ENCODE measurements around the gene RNF149. TPM values are rescaled to one million over a fixed set of nuclear protein-coding genes. Genes with fewer than 3 reads are reported as not detected.

The RNF149 gene
- total RNA-seq, 1 donor from 2014 or later = 89.4 TPM

GRCh38 chr2:101263377-101263800 lies 45.1 kb downstream of the RNF149 start:
- H3K36me3 ChIP-seq = peaks cover 0 to 75% of the 10 kb centered on the region in 2 donors
- DNase-seq (ENCODE audit: extremely low spot score in 2 of 2) = no peak
- no peak overlapping the region for H3K4me3 ChIP-seq
- no peak for TF ChIP-seq POLR2A (IDR thresholded peaks at IDR 0.05)
- no peak for TF ChIP-seq POLR2AphosphoS5 (IDR thresholded peaks at IDR 0.05; ENCODE audit: insufficient read depth in 1 of 2, low read depth in 1 of 2)
- no peaks in the 10 kb centered on the region for H3K9me3 ChIP-seq
- H3K27me3 ChIP-seq = no peaks in the 10 kb centered on the region
- no peak overlapping the region for H3K27ac ChIP-seq
- intact Hi-C loops (cut with DNase I) = no loop called here
- no peaks in the 10 kb centered on the region for H3K4me1 ChIP-seq

- TF ChIP-seq CTCF (IDR thresholded peaks at IDR 0.05) = no peak
- no peak for TF ChIP-seq POLR2A (IDR thresholded peaks at IDR 0.05)
- no peak for TF ChIP-seq POLR2AphosphoS5 (IDR thresholded peaks at IDR 0.05; ENCODE audit: insufficient read depth in 1 of 2, low read depth in 1 of 2)
- H3K27me3 ChIP-seq = no peaks in the 10 kb centered on the region
- no peak overlapping the region for H3K27ac ChIP-seq
- intact Hi-C loops (cut with DNase I) = no loop called here
- H3K9me3 ChIP-seq = no peaks in the 10 kb centered on the region
- H3K4me3 ChIP-seq = no peak overlapping the region
- DNase-seq (ENCODE audit: extremely low spot score in 2 of 2) = no peak
- peaks cover 0 to 62% of the 10 kb centered on the region in 2 donors for H3K36me3 ChIP-seq
- no peaks in the 10 kb centered on the region for H3K4me1 ChIP-seq
Observed at GRCh38 chr2:101262142-101262541, 46.4 kb downstream of the RNF149 start.

- intact Hi-C loops (cut with DNase I) = loop anchor here (10.0 kb wide), 1 partner anchor 46 kb away; the partner anchor contains the start of gene RNF149
- Histone ChIP-seq H3K4me3 (no peak overlapping the region), H3K27ac (no peak overlapping the region), H3K4me1 (peaks cover 24% of the 10 kb centered on the region), H3K27me3 (no peaks in the 10 kb centered on the region), H3K9me3 (no peaks in the 10 kb centered on the region), H3K36me3 (peaks cover 0 to 31% of the 10 kb centered on the region in 2 donors)
- DNase-seq (ENCODE audit: extremely low spot score in 2 of 2) = no peak
- no peak for TF ChIP-seq POLR2AphosphoS5 (IDR thresholded peaks at IDR 0.05; ENCODE audit: insufficient read depth in 1 of 2, low read depth in 1 of 2)
- TF ChIP-seq CTCF (IDR thresholded peaks at IDR 0.05) = no peak
- no peak for TF ChIP-seq POLR2A (IDR thresholded peaks at IDR 0.05)
Observed at GRCh38 chr2:101258804-101259203, 49.7 kb downstream of the RNF149 start.

- Histone ChIP-seq H3K4me3 (no peak overlapping the region), H3K36me3 (peaks cover 0 to 14% of the 10 kb centered on the region in 2 donors), H3K9me3 (no peaks in the 10 kb centered on the region), H3K4me1 (peaks cover 30% of the 10 kb centered on the region), H3K27me3 (no peaks in the 10 kb centered on the region), H3K27ac (no peak overlapping the region)
- no peak for DNase-seq (ENCODE audit: extremely low spot score in 2 of 2)
- no peak for TF ChIP-seq POLR2AphosphoS5 (IDR thresholded peaks at IDR 0.05; ENCODE audit: insufficient read depth in 1 of 2, low read depth in 1 of 2)
- no peak for TF ChIP-seq POLR2A (IDR thresholded peaks at IDR 0.05)
- TF ChIP-seq CTCF (IDR thresholded peaks at IDR 0.05) = no peak
- intact Hi-C loops (cut with DNase I) = loop anchor here (10.0 kb wide), 1 partner anchor 48 kb away; the partner anchor contains the start of gene RNF149
Observed at GRCh38 chr2:101256316-101256715, 52.2 kb downstream of the RNF149 start.

- no peaks in the 10 kb centered on the region for H3K27me3 ChIP-seq
- no peak overlapping the region for H3K4me3 ChIP-seq
- DNase-seq (ENCODE audit: extremely low spot score in 2 of 2) = no peak
- no peak overlapping the region for H3K27ac ChIP-seq
- no peak for TF ChIP-seq POLR2AphosphoS5 (IDR thresholded peaks at IDR 0.05; ENCODE audit: insufficient read depth in 1 of 2, low read depth in 1 of 2)
- TF ChIP-seq POLR2A (IDR thresholded peaks at IDR 0.05) = no peak
- H3K36me3 ChIP-seq = peaks cover 0 to 9% of the 10 kb centered on the region in 2 donors
- H3K4me1 ChIP-seq = peaks cover 30% of the 10 kb centered on the region
- no peaks in the 10 kb centered on the region for H3K9me3 ChIP-seq
- intact Hi-C loops (cut with DNase I) = loop anchor here (10.0 kb wide), 1 partner anchor 49 kb away; the partner anchor contains the start of gene RNF149
Observed at GRCh38 chr2:101255501-101255900, 53.0 kb downstream of the RNF149 start.

GRCh38 chr2:101253703-101254450 lies 54.6 kb downstream of the RNF149 start:
- Histone ChIP-seq H3K36me3 (peaks cover 0 to 4% of the 10 kb centered on the region in 2 donors), H3K27ac (peak overlapping the region; percentile 89), H3K4me1 (peaks cover 30% of the 10 kb centered on the region), H3K4me3 (peak overlapping the region; percentile 76 to 87), H3K9me3 (no peaks in the 10 kb centered on the region), H3K27me3 (no peaks in the 10 kb centered on the region)
- intact Hi-C loops (cut with DNase I) = loop anchor here (10.0 kb wide), 1 partner anchor 51 kb away; the partner anchor contains the start of gene RNF149
- TF ChIP-seq POLR2AphosphoS5 (IDR thresholded peaks at IDR 0.05; ENCODE audit: insufficient read depth in 1 of 2, low read depth in 1 of 2) (no peak), POLR2A (IDR thresholded peaks at IDR 0.05) (no peak), CTCF (IDR thresholded peaks at IDR 0.05) (no peak)
- DNase-seq (ENCODE audit: extremely low spot score in 2 of 2) = no peak

Data from vagina (tissue), 2 donors.